Activated CD8-positive, alpha-beta T cell treated with anti-CD3 and anti-CD28 coated beads for 36 hours (primary cell): ENCODE data around the gene EXOC4. TPM values are rescaled to one million over a fixed set of nuclear protein-coding genes. Genes with fewer than 3 reads are reported as not detected.
"Not testable (repeated sequence)": the region's sequence is repeated elsewhere in the genome, so short reads cannot be mapped to it uniquely, and the experiment has no call there.

ENCODE experiments used
- ATAC-seq: fragments of 200-7000 bp; cut with Tn5 transposase; one replicate; pipeline ENCODE4 v1.10.0; 2021; ENCODE audit warnings: mild to moderate bottlenecking, moderate library complexity
- CTCF ChIA-PET: fragments of 350-600 bp; sonication (Branson Sonifier 250); formaldehyde crosslinking; loops from one replicate; lab custom pipeline; 2021; ENCODE audit warnings: antibody characterized with exemption; lab: Charles Lee
- POLR2A ChIA-PET: fragments of 350-600 bp; sonication (Branson Sonifier 250); formaldehyde crosslinking; loops from one replicate; lab custom pipeline; 2021; ENCODE audit warnings: antibody characterized with exemption; lab: Charles Lee
- DNase-seq: peaks from one replicate; pipeline ENCODE4 v3.0.0-alpha.2; 2020
- H3K27ac Mint-ChIP-seq: one replicate; pipeline ENCODE4 v1.8.0; 2021; ENCODE audit warnings: mild to moderate bottlenecking, mixed read lengths
- H3K27me3 Mint-ChIP-seq: one replicate; pipeline ENCODE4 v1.8.0; 2021; ENCODE audit warnings: mixed read lengths
- H3K36me3 Mint-ChIP-seq: one replicate; pipeline ENCODE4 v1.8.0; 2021; ENCODE audit warnings: low read depth, mixed read lengths
- H3K4me1 Mint-ChIP-seq: one replicate; pipeline ENCODE4 v1.8.0; 2021; ENCODE audit warnings: low read depth, mixed read lengths
- H3K4me3 Mint-ChIP-seq: one replicate; pipeline ENCODE4 v1.8.0; 2021; ENCODE audit warnings: mild to moderate bottlenecking, moderate library complexity, mixed read lengths
- H3K9me3 Mint-ChIP-seq: one replicate; pipeline ENCODE4 v1.8.0; 2021; ENCODE audit warnings: mixed read lengths
- CTCF ChIP-seq: fragments of 200-600 bp; IDR thresholded peaks from one replicate; pipeline ENCODE4 v1.8.0; 2022; ENCODE audit warnings: antibody characterized with exemption, mild to moderate bottlenecking
- intact Hi-C: fragments of 100-400 bp; cut with micrococcal nuclease; formaldehyde crosslinking; loops from one replicate; pipeline ENCODE4 v1.10.0; 2022
- total RNA-seq, 2 experiments: library from RNA; stranded (reverse); gene quantifications; one replicate each; pipeline ENCODE4 v1.2.3, GENCODE V29; 2021

The EXOC4 gene
- total RNA-seq, 2 experiments from 2014 or later = 54.1 to 61.7 TPM

GRCh38 chr7:133274265-133274664 lies 21.4 kb downstream of the EXOC4 start:
- Mint-ChIP-seq H3K4me3 (no peak overlapping the region), H3K4me1 (peaks cover 4% of the 10 kb centered on the region), H3K36me3 (peaks cover 37% of the 10 kb centered on the region), H3K27ac (no peak overlapping the region), H3K27me3 (no peaks in the 10 kb centered on the region), H3K9me3 (peaks cover 4% of the 10 kb centered on the region)
- DNase-seq (no peak), ATAC-seq (no peak)
- TF ChIP-seq CTCF = no peak
- POLR2A ChIA-PET = no interaction called here
- intact Hi-C loops = no loop called here
- CTCF ChIA-PET = interaction anchor here (1.2 kb wide), 1 partner anchor 18 kb away, joined by 3 read pairs; no protein-coding TSS in a partner anchor

DNA sequence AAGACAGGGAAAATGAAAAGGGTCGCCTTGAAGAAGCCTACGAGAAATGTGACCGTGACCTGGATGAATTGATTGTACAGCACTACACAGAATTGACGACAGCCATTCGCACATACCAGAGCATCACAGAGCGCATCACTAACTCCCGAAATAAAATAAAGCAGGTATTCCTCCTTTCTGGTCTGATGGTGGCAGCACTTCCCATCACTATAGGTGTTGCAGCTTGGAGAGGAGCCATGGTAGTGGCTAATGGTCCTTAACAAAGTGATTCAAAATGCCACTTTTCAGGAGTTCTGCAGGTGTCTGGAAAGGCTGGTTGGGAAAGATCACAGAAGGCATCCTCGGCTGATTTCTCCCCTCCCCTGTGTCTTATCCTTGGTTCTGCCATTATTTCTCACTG lies 22.1 kb downstream of the EXOC4 start:
- Mint-ChIP-seq H3K4me3 (no peak overlapping the region), H3K27me3 (no peaks in the 10 kb centered on the region), H3K4me1 (peaks cover 4% of the 10 kb centered on the region), H3K27ac (no peak overlapping the region), H3K36me3 (peaks cover 41% of the 10 kb centered on the region), H3K9me3 (peaks cover 4% of the 10 kb centered on the region)
- ChIA-PET POLR2A (no interaction called here), CTCF (interaction anchor here (1.2 kb wide), 1 partner anchor 17 kb away, joined by 3 read pairs; no protein-coding TSS in a partner anchor)
- ATAC-seq (no peak), DNase-seq (no peak)
- no peak for TF ChIP-seq CTCF
- intact Hi-C loops = no loop called here

DNA sequence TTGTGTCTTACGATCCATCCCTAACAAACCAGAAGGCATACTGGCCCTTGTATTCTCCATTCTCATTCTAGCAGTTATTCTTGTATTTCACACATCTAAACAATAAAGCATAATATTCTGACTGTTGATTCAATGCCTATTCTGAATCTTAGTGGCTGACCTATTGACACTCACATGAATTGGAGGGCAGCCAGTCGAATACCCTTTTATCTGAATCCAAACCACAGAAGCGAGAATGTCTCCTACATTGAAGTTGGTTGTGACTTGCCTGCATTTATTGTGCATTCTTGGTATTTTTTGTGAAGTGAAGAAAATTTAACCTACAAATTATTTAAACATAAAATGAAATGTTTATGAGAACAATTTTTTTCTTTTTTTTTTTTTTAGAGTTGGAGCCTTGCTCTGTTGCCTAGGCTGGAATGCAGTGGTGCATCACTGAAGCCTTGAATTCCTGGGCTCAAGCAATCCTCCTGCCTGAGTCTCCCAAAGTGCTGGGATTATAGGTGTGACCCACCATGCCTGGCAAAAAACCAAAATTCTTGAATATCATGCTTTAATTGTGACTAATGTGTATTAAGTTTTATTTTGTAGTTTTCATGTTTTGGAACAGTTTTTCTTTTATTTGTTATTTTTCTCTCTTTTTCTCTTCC lies 22.7 kb downstream of the EXOC4 start:
- H3K36me3 Mint-ChIP-seq = peaks cover 45% of the 10 kb centered on the region
- H3K4me3 Mint-ChIP-seq = no peak overlapping the region
- H3K27me3 Mint-ChIP-seq = no peaks in the 10 kb centered on the region
- H3K27ac Mint-ChIP-seq = no peak overlapping the region
- ChIA-PET CTCF (interaction anchor here (1.2 kb wide), 1 partner anchor 17 kb away, joined by 3 read pairs; no protein-coding TSS in a partner anchor), POLR2A (no interaction called here)
- ATAC-seq (no peak), DNase-seq (no peak)
- peaks cover 4% of the 10 kb centered on the region for H3K4me1 Mint-ChIP-seq
- peaks cover 4% of the 10 kb centered on the region for H3K9me3 Mint-ChIP-seq
- intact Hi-C loops = no loop called here
- no peak for TF ChIP-seq CTCF

- CTCF ChIA-PET, H3K4me1 Mint-ChIP-seq, ATAC-seq, H3K27me3 Mint-ChIP-seq, H3K4me3 Mint-ChIP-seq, H3K27ac Mint-ChIP-seq, DNase-seq, intact Hi-C loops, POLR2A ChIA-PET, H3K9me3 Mint-ChIP-seq: not testable (repeated sequence)
- peaks cover 58% of the 10 kb centered on the region for H3K36me3 Mint-ChIP-seq
These were observed 26.1 kb downstream of the EXOC4 start for GRCh38 chr7:133278975-133279374.

DNA sequence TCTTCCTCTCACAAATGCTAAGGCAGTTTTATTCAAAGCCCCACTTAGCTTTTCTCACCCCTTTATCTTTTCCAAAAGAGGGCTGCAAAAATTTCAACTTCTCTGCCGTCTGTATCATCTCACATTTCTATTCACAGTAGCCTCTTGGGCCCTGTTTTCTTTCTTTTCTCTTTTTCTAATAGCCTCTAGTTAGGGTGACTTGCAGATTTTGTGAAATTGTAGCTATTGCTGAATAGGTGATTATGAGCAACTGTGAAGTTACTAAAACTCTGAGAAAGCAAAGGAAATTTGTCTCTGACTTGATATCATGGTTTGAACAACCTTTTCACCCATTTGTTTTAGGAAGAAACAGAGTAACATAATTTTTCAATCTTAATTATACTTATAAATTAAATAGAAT lies 29.2 kb downstream of the EXOC4 start:
- Mint-ChIP-seq H3K9me3 (peaks cover 4% of the 10 kb centered on the region), H3K27me3 (no peaks in the 10 kb centered on the region), H3K36me3 (peaks cover 39% of the 10 kb centered on the region), H3K4me3 (no peak overlapping the region), H3K27ac (no peak overlapping the region), H3K4me1 (peaks cover 7% of the 10 kb centered on the region)
- ChIA-PET POLR2A (interaction anchor here (0.6 kb wide), 1 partner anchor 912 kb away, joined by 3 read pairs; no protein-coding TSS in a partner anchor), CTCF (interaction anchor here (1.5 kb wide), 1 partner anchor 11 kb away, joined by 3 read pairs; no protein-coding TSS in a partner anchor)
- DNase-seq (no peak), ATAC-seq (no peak)
- intact Hi-C loops = no loop called here
- no peak for TF ChIP-seq CTCF
